ENCODE measurements around the gene SLC39A12.

SLC39A12 gene

DNA sequence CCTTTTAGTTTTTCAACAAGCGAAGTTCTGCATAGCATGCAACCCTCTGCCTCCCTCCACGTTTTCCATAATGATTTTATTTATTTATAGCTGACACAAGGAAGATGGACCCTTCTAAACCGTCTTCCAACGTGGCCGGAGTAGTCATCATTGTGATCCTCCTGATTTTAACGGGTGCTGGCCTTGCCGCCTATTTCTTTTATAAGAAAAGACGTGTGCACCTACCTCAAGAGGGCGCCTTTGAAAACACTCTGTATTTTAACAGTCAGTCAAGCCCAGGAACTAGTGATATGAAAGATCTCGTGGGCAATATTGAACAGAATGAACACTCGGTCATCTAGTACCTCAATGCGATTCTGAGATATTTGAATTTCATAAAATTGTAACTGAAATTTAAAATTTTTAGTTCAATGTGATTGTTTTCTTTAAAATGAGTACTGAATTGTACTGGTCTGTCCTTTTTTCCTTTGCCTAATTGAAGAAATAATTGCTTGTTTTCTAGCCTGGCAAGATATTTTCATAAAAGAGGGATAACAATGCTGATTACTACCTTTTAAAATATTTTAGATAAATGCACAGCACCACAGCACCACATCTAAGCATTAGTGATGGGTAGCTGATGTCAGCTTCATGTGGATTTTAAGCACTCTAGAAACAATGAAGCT lies 41.5 kb upstream of the SLC39A12 start:
- DNase-seq, result peak; percentile 42
- TF ChIP-seq, protein P1, sequence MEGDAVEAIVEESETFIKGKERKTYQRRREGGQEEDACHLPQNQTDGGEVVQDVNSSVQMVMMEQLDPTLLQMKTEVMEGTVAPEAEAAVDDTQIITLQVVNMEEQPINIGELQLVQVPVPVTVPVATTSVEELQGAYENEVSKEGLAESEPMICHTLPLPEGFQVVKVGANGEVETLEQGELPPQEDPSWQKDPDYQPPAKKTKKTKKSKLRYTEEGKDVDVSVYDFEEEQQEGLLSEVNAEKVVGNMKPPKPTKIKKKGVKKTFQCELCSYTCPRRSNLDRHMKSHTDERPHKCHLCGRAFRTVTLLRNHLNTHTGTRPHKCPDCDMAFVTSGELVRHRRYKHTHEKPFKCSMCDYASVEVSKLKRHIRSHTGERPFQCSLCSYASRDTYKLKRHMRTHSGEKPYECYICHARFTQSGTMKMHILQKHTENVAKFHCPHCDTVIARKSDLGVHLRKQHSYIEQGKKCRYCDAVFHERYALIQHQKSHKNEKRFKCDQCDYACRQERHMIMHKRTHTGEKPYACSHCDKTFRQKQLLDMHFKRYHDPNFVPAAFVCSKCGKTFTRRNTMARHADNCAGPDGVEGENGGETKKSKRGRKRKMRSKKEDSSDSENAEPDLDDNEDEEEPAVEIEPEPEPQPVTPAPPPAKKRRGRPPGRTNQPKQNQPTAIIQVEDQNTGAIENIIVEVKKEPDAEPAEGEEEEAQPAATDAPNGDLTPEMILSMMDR (IDR thresholded peaks at IDR 0.05; ENCODE audit: low read depth, low read length), result peak; percentile 65
- H3K4me3 ChIP-seq (ENCODE audit: low read depth, low read length), result no peak overlapping the region
- no peaks in the 10 kb centered on the region for H3K9me3 ChIP-seq
- H3K4me1 ChIP-seq, result peaks cover 3% of the 10 kb centered on the region; the same call in 1 of the 2 replicates
- peaks cover 4% of the 10 kb centered on the region; the same call in 1 of the 2 replicates for H3K27me3 ChIP-seq
- H3K36me3 ChIP-seq, result no peaks in the 10 kb centered on the region

DNA sequence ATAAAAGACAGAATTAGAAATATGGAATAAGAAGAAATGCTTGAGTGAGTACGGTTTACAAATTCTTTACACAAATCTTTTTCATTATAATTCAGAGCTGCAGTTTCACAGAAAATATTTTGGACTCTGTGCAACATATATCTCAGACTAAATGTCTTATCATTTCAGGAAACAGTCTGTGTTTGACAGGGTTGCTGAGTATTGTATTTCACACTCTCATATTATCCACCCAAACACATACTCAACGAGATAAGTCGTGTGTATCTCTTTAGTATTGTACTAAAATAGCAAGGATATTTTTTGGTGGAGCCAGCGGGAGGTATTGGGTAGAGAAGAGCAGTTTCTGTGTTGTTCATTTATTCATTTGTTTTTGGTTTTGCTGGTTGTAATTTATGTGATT lies 39.0 kb upstream of the SLC39A12 start:
- no peak for DNase-seq
- H3K27me3 ChIP-seq, result 0 out of 2 replicates have a peak, but pooled peaks cover under 1% of the 10 kb centered on the region

DNA sequence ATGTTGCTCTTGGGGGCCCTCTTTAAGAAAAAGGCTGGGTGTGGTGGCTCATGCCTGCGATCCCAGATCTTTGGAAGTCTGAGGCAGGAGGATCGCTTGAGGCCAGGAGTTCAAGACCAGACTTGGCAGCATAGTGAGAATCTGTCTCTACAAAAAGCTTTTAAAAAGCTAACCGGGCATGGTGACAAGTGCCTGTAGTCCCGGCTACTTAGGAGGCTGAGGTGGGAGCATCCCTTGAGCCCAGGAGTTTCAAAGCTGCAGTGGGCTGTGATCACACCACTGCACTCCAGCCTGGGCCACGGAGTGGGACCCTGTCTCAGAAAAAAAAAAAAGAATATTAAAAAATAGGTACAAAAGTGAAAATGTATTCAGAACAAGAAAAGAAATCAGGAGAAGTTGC lies 38.1 kb upstream of the SLC39A12 start:
- H3K9me3 ChIP-seq, result no peaks in the 10 kb centered on the region
- TF ChIP-seq, protein P1 (IDR thresholded peaks at IDR 0.05; ENCODE audit: low read depth, low read length), result no peak
- no peak for DNase-seq
- H3K4me1 ChIP-seq, result no peaks in the 10 kb centered on the region
- no peak overlapping the region for H3K4me3 ChIP-seq (ENCODE audit: low read depth, low read length)
- no peaks in the 10 kb centered on the region for H3K36me3 ChIP-seq
- H3K27me3 ChIP-seq, result no peaks in the 10 kb centered on the region

More for the DNA sequence above, 39.0 kb upstream of the SLC39A12 start:
- TF ChIP-seq, protein P1 (IDR thresholded peaks at IDR 0.05; ENCODE audit: low read depth, low read length), result no peak
- Histone ChIP-seq H3K4me1 (0 out of 2 replicates have a peak, but pooled peaks cover 3% of the 10 kb centered on the region), H3K36me3 (no peaks in the 10 kb centered on the region), H3K9me3 (no peaks in the 10 kb centered on the region), H3K4me3 (ENCODE audit: low read depth, low read length) (no peak overlapping the region)

DNA sequence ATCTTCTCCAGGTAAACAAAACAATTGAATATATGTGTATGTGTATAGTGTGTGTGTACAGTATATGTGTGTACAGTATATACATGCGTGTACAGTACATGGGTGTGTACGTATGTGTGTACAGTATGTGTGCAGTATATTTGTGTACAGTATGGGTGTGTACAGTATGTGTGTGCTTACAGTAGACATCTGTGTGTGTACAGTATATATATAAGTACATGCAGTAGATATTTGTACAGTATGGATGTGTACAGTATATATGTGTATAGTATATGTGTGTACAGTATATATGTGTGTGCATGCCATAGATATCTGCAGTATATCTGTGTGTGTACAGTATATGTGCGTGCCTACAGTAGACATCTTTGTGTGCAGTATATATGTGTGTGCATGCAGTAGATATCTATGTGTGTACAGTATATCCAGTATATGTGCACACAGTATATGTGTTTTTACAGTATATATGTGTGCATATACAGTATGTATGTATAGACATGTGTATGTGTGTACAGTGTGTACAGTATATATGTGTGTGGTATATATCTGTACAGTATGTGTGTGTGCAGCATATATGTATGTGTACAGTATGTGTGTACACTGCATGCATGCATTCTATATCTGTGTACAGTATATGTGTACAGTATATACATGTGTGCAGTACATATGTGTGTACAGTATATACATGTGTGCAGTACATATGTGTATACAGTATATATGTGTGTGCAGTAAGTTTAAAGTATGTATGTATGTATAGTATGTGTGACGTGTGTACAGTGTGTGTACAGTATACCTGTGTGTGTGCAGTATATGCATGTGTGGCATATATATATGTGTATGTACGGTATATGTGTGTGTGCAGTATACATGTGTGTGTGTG lies 37.3 kb upstream of the SLC39A12 start:
- Histone ChIP-seq H3K9me3 (no peaks in the 10 kb centered on the region), H3K27me3 (no peaks in the 10 kb centered on the region), H3K4me1 (no peaks in the 10 kb centered on the region), H3K36me3 (no peaks in the 10 kb centered on the region), H3K4me3 (ENCODE audit: low read depth, low read length) (no peak overlapping the region)
- no peak for DNase-seq
- TF ChIP-seq, protein P1 (IDR thresholded peaks at IDR 0.05; ENCODE audit: low read depth, low read length), result no peak

DNA sequence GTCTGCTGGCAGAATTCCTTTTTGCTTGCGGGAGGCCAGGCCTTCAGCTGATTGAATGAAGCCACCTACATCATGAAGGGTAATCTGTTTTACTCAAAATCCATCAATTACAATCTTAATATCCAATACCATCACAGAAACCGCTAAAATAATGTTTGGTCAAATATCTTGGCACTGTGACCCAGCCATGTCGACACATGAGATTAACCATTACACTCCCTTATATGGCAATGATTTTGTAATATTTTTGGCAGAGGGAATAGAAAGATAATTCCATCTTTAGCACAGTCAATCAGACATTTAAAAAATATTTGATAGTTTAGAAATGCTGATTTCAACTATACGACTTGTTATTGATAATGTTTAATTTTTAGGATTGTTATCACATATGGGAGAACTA lies 36.5 kb upstream of the SLC39A12 start:
- TF ChIP-seq, protein P1 (IDR thresholded peaks at IDR 0.05; ENCODE audit: low read depth, low read length), result no peak
- no peaks in the 10 kb centered on the region for H3K36me3 ChIP-seq

More for the DNA sequence above, 36.5 kb upstream of the SLC39A12 start:
- Histone ChIP-seq H3K4me1 (no peaks in the 10 kb centered on the region), H3K27me3 (no peaks in the 10 kb centered on the region), H3K4me3 (ENCODE audit: low read depth, low read length) (no peak overlapping the region), H3K9me3 (no peaks in the 10 kb centered on the region)
- no peak for DNase-seq

All from BE2C (cell line).